ENCODE data around the gene UBAP2L. TPM values are rescaled to one million over a fixed set of nuclear protein-coding genes. Genes with fewer than 3 reads are reported as not detected.
A peak's percentile ranks its signal among the peaks of the same experiment; 100 is the strongest.

UBAP2L gene
- total and polyA plus RNA-seq, 9 of the 15 experiments (the other 6 are each of a cell fraction or from before 2014, with no cell fraction given) = 75.0 to 245 (median 119) TPM

GRCh38 chr1:154221278-154222001, 685 bp downstream of the UBAP2L start (continued):
- TF ChIP-seq CBFA2T2 (conservative IDR thresholded peaks at IDR 0.05) = no peak
- TF ChIP-seq ETV1 (tag; conservative IDR thresholded peaks at IDR 0.05; ENCODE audit: low read depth) = 0 out of 2 replicates have a peak, but pooled peaks have one; percentile 10
- TF ChIP-seq TAF9B (IDR thresholded peaks at IDR 0.05; ENCODE audit: partially characterized antibody) = peak; percentile 22
- TF ChIP-seq ZNF232 (CRISPR knock-in tag; IDR thresholded peaks at IDR 0.05) = peak; percentile 68; the same call in 1 of the 2 replicates
- no peak for TF ChIP-seq SETDB1 (IDR thresholded peaks at IDR 0.05; ENCODE audit: low read length)
- TF ChIP-seq ZZZ3 (IDR thresholded peaks at IDR 0.05) = peak; percentile 91
- TF ChIP-seq FIP1L1 (IDR thresholded peaks at IDR 0.05; ENCODE audit: low read depth, low read length, poor library complexity, severe bottlenecking) = peak; percentile 79
- TF ChIP-seq ZKSCAN8 (CRISPR knock-in tag; IDR thresholded peaks at IDR 0.05) = 0 out of 2 replicates have a peak, but pooled peaks have one; percentile 42
- 0 out of 4 replicates have a peak, but pooled peaks of 1 of the 2 experiments have one; percentile 13 for TF ChIP-seq ZNF318 (IDR thresholded peaks at IDR 0.05; ENCODE audit: borderline replicate concordance in 1 of 2, low read depth in 1 of 2)
- TF ChIP-seq ZNF347 (CRISPR knock-in tag; IDR thresholded peaks at IDR 0.05; ENCODE audit: low read depth) = no peak
- TF ChIP-seq HDAC8 (tag; IDR thresholded peaks at IDR 0.05) = no peak
- peak; percentile 63; the same call in 1 of the 2 replicates for TF ChIP-seq GABPA (tag; conservative IDR thresholded peaks at IDR 0.05; ENCODE audit: low read depth)
- no peak for TF ChIP-seq HMG20B (CRISPR knock-in tag; IDR thresholded peaks at IDR 0.05)
- peak; percentile 97; the same call in 1 of the 2 replicates for TF ChIP-seq HMGXB4 (CRISPR knock-in tag; IDR thresholded peaks at IDR 0.05)
- TF ChIP-seq POLR2A (conservative IDR thresholded peaks at IDR 0.05) = peak; percentile 31; the same call in 1 of the 2 replicates
- no peak; a peak in 1 of 4 replicates for TF ChIP-seq ETV6 (IDR thresholded peaks at IDR 0.05; ENCODE audit: borderline replicate concordance in 1 of 2, low read depth in 2 of 2, low read length in 1 of 2)
- peak; percentile 44; the same call in 1 of the 2 replicates for TF ChIP-seq ETV6 (CRISPR knock-in tag; IDR thresholded peaks at IDR 0.05; ENCODE audit: borderline replicate concordance)
- TF ChIP-seq SUPT5H (IDR thresholded peaks at IDR 0.05) = peak; percentile 33; the same call in 1 of the 2 replicates
- TF ChIP-seq PYGO2 (tag; IDR thresholded peaks at IDR 0.05) = no peak
